ENCODE data around the gene ALKBH4.
A peak's percentile ranks its signal among the peaks of the same experiment; 100 is the strongest.
"Not testable (repeated sequence)": the region's sequence is repeated elsewhere in the genome, so short reads cannot be mapped to it uniquely, and the experiment has no call there.

The ALKBH4 gene

DNA sequence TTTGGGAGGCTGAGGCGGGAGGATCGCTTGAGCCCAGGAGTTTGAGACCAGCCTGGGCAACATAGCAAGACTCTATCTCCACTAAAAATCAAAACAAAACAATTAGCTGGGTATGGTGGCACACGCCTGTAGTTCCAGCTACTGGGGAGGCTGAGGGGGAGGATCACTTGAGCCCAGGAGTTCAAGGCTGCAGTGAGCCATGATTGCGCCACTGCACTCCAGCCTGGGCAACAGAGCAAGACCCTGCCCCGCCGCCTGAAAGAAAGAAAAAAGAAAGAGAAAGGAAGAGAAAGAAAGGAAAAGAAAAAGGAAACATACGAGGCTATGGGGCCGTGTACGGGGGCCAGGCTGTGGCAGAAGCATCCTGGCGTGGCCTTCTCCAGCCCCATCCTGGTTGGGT lies 9.7 kb downstream of the ALKBH4 start:
- DNase-seq (ENCODE audit: low spot score), result not testable (repeated sequence)

DNA sequence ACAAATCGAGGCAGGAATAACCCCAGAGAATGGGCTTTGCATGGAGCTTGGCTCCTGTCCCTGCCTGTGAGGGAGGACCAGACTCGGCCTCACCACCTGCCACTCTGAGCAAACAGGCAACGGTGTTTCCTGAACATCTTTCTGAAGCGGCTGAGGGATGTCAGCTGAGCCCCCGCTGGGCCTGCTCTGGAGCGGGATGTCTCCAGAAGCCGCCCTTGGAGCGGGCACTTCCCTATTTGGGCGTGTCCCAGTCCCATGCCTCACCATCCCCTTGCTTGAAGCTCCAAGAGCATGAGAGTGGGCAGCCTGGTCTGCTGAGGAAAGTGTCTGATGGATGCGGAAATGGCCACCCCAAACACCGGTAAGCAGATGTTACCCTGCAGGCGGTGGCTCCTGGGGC lies 10.2 kb downstream of the ALKBH4 start:
- DNase-seq (ENCODE audit: low spot score), result no peak

DNA sequence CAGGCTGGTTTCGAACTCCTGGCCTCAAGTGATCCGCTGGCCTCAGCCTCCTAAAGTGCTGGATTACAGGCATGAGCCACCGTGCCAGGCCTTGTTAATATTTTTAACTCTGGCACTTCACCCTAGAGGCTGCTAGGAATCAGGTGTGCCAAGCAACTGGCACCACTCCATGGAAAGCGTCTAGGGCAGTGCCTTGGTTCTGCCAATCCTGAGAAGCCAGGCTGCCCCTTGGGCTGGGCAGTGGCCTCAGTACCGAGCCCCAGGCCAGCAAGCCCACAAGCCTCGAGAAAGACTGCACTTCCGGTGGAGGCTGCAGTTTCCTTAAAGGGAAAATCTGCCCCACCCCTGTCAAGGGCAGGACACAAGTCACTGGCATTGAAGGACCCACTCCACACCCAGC lies 11.3 kb downstream of the ALKBH4 start:
- DNase-seq (ENCODE audit: low spot score), result no peak

DNA sequence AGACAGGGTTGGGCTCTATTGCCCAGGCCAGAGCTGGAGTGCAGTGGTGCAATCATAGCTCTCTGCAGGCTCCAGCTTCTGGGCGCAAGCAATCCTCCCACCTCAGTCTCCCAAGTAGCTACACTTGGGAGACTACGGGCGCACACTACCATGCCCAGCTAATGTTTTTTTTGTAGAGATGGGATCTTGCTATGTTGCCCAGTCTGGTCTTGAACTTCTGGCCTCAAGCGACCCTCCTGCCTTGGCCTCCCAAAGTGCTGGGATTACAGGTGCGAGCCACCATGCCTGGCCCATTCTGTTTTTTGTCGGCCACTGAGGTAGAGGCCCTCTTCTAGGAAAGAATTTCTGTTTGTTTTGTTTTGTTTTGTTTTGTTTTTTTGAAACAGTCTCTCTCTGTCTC lies 12.2 kb downstream of the ALKBH4 start:
- DNase-seq (ENCODE audit: low spot score), result no peak

DNA sequence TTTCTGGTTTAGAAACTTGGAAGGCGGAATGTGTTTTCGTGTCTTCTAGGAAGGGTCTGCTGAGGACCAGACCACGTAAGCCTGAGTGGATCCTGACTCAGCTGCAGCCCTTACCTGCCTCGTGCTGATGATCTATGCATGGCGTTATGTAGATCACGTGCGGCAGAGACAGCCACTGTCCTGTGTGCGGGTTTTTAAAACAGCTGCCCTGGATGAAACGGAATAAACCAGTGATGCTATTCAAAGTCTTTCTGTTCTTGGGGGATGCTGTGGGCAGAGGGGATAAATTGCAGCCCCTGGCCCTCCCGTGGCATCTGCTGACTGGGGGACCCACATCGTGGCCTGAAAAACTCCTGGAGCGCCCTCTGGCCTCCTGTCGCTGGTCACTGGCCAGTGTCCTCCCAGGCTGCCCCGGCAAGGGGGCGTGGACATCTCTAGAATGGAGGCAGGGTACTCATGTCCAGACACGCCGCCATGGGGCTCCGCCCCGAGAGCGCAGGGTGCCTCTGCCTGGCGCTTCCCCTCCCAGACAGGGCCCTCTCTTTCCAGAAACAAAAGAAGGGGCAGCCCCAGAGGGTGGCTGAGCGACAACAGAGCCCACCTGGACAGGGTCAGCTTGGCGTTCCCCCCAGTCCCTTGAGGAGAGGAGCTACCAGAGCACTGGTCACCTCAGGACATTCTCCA lies 13.2 kb downstream of the ALKBH4 start:
- DNase-seq (ENCODE audit: low spot score), result peak; percentile 48

DNA sequence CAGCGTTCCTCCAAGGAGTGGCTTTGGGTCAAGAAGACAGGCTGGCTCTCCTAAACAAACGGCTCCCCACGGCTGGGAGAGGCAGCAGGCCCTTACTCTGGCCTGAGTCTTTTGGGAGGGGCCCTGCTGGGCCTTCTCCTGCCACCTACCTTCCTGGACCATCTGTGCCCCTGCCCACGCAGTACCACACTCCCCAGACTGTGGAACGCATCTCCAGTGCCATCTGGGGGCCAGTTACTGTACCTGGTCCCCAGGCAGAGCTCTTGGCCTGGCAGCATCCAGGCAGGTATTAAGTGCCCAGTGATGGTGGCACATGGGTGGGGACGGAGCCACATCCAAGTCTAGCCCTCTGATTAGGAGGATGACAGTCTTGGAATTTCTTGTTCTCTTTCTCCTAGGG lies 14.4 kb downstream of the ALKBH4 start:
- no peak for DNase-seq (ENCODE audit: low spot score)

DNA sequence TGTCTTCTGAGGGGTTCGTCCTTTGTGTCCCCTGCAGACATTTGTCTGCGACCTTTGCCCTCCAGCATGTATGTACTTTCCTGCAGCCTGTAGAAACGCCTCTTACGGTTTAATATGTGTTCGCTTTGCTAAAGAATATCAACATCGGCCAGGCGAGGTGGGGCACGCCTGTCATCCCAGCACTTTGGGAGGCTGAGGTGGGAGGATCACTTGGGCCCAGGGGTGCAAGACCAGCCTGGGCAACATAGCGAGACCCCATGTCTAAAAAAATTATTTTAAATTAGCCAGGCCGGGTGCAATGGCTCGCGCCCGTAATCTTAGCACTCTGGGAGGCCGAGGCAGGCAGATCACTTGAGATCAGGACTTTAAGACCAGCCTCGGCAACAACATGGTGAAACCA lies 15.5 kb downstream of the ALKBH4 start:
- DNase-seq (ENCODE audit: low spot score), result no peak

DNA sequence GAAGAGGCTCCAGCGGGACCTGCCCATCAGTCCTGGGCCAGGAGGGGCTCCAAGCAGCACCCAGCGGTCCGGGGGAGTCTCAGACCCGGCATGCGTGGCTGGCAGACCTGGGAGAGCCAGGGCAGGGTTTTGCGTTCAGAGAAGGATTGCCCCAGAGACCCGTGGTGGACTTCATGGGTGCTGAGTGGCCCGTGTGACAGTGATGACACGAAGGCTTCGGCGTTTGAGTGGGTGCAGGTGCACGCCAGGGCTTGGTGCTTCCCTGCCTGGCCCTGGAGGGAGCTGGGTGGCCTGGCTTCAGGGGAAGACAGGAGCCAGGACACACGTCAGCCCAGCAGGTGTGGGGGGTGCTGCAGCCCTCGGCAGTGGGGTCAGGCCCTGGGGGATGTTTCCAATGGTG lies 17.4 kb downstream of the ALKBH4 start:
- no peak for DNase-seq (ENCODE audit: low spot score)

DNA sequence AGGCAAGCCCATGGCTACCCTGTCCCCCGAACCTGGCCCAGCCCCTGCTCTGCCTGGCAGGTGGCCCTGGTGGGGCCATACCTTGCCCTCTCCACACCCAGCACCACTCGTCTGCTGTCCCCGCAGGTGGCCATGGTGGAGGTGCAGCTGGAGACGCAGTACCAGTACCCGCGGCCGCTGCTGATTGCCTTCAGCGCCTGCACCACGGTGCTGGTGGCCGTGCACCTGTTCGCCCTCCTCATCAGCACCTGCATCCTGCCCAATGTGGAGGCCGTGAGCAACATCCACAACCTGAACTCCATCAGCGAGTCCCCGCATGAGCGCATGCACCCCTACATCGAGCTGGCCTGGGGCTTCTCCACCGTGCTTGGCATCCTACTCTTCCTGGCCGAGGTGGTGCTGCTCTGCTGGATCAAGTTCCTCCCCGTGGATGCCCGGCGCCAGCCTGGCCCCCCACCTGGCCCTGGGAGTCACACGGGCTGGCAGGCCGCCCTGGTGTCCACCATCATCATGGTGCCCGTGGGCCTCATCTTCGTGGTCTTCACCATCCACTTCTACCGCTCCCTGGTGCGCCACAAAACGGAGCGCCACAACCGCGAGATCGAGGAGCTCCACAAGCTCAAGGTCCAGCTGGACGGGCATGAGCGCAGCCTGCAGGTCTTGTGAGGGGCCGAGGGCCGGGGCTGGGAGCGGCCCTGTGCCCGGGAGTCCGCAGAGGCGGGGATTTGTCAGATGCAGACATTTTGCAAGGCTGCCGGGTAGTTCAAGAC lies 18.1 kb downstream of the ALKBH4 start:
- no peak for DNase-seq (ENCODE audit: low spot score)

DNA sequence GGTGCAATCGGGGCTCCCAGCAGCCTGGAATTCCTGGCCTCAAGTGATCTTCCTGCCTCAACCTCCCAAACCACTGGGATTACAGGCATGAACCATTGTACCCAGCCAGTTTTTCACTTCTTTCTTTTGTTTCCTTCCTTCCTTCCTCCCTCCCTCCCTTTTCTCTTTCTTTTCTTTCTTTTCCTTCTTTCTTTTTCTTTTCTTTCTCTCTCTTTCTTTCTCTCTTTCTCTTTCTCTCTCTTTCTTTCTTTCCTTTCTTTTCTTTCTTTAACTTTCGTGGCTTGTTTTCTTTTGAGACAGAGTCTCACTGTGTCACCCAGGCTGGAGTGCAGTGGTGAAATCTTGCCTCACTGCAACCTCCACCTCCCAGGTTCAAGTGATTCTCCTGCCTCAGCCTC lies 19.0 kb downstream of the ALKBH4 start:
- DNase-seq (ENCODE audit: low spot score), result no peak

DNA sequence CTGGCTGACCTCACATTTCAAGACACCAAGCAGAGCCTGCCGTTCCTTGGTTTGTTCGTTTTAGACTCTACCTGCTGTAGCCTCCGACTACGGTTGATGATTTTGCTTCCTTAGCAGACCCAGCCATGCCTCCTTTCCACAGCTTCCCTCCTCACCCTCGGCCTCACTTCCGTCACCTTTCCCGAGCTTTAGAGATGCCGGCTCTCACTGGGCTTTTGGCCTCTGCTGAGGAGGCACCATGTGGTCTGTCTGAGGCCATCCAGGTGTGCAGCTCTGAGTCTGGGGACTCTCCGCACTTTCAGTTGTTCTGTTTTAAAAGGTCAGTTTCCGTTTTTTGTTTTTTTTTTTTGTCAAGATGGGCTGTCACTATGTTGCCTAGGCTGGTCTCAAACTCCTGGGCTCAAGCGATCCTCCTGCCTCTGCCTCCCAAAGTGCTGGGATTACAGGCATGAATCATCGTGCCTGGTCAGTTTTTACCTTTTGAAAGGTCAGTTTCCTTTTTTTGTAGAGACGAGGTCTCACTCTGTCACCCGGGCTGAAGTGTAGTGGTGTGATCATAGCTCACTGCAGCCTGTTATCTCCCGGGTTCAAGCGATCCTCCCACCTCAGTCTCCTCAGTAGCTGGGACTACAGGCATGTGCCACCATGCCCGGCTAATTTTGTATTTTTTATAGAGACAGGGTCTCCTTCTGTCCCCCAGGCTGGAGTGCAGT lies 19.5 kb downstream of the ALKBH4 start:
- no peak for DNase-seq (ENCODE audit: low spot score)

DNA sequence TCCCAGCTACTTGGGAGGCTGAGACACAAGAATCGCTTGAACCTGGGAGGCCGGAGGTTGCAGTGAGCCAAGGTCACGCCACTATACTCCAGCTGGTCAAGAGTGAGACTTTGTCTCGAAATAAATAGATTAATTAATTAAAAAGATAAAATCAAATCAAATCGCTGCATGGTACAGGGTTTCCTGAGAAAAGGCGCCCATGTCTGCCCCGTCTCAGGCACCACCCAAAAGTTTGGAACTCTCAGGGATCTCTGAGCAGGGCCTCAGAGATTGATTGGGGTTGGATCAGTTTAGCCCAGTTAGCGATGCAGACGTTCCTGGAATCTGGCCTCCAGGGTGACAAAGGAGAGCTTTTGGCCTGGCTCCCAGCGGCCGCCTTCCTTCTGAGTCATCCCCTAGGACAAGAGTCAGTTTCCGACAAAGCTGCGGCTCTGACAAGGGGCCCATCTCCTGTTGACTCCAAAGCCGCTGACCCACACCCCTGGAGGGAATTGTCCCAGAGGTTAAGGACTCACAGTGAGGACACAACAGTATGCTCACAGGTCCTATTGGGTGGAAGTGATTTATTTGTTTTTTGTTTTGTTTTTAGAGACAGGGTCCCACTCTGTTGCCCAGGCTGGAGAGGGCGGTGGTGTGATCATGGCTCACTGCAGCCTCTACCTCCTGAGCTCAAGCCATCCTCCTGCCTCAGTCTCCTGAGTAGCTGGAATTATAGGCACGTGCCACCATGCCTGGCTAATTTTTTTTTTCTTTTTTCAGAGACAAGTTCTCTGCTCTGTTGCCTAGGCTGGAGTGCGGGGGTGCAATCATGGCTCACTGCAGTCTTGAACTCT lies 24.5 kb downstream of the ALKBH4 start:
- DNase-seq (ENCODE audit: low spot score), result peak; percentile 87

DNA sequence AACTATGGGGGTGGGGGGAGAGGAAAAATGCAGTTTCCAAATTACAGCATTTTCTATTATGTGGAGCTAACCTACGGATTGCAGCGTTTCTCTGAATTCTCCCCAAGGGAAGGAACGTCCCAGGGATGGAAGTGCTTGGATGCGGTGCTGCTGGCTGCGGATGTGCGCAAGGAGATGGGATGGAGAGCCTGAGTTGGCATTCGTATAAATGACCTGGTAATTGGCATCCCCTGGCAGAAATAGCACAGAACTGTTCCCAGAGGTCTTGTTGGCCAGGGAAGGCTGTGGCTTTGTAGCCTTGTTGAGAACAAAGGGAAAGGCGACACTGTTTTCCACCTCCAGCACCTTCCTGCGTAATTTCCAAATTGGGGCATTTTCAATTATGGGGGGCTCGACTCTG lies 28.5 kb downstream of the ALKBH4 start:
- no peak for DNase-seq (ENCODE audit: low spot score)

DNA sequence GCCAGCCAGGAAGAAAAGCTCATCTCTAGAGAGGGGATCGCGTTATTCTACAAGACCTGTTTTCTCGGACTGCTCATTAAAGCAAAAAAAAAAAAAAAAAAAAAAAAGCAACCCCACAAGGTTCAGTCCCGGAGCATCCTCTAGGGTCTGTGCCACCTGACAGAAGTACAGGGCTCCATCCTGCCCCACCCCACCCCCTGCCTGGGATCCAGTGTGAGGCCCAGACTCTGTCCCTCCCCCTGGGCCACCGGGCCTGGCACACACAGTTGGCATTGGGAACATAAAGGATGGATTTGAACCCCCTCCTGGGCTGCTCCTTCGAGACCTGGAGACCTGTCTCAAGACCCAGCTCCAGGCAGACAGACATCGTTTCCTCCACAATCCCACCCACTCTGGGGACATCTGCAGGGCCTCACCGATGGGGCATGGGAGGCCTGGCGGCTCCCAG lies 30.6 kb downstream of the ALKBH4 start:
- no peak for DNase-seq (ENCODE audit: low spot score)

DNA sequence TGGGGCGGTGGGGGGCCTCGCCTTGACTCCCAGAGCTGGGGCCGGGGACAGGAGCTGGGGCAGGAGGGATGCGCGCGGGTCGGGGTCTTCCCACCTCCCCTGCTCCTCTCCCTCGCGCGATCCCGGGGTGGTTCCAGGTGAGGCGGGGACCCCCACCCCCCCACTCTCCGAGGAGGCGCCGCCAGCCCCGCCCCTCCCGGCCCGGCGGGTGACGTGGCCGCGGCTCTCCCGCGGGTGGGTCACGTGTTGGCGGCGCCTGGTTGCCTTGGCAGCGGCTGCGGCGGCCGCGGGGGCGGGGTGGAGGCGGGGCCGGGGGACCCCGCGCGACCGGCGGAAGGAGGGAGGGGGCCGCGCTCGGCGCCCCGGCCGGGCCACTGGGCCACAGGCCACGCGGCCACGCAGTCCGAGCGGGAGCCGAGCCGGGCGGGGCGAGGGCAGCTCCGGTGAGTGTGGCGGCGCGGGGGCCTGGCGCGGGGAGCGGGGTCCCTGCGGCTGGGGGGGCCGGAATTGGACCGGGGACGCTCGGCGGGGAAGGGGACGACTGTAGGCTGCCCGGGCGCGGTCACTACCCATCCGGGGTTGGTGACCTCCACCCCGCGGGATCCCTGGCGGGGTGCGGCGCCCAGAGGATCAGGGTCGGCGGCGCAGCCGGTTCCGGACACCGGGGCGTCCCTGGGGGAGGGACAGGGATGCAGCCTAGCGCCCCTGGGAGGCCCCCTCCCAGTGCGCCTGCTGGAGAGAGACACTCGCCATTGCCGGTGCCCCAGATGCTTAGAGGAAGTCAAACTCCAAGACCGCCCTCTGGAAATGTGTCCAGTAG lies 31.2 kb downstream of the ALKBH4 start, which contains the start of gene ORAI2:
Gene ORAI2 (plus strand): TSS at position 357 of the 820 bp plus-strand sequence. CDS start 5,382 bp downstream, outside the sequence.
- peak; percentile 96 for DNase-seq (ENCODE audit: low spot score)

DNA sequence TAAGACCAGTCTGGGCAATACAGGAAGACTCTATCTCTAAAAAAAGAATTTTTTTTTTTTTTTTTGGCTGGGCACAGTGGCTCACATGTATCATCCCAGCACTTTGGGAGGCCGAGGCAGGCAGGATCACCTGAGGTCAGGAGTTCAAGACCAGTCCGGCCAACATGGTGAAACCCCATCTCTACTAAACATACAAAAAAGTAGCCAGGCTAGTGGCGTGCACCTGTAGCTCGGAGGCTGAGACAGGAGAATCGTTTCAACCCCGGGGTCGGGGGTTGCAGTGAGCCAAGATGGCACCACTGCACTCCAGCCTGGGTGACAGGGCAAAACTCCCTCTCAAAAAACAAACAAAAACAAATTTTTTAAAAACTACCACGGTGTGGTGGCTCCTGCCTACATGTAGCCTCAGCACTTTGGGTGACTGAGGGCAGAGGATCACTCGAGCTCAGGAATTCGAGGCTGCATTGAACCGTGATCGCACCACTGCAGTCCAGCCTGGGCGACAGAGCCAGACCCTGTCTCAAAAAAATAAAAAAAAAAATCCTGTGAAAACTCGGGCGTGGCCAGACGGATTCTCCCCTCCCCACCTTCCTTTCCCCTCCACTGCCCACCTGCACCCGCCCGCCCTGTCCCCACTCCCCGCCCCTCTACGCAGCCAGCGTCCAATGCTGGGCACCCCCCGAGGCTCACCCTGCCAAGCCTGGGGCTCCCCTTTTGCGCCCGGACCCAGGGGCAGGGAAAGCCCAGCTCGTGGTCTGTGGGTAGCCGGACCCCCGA lies 32.0 kb downstream of the ALKBH4 start:
- peak; percentile 33 for DNase-seq (ENCODE audit: low spot score)

DNA sequence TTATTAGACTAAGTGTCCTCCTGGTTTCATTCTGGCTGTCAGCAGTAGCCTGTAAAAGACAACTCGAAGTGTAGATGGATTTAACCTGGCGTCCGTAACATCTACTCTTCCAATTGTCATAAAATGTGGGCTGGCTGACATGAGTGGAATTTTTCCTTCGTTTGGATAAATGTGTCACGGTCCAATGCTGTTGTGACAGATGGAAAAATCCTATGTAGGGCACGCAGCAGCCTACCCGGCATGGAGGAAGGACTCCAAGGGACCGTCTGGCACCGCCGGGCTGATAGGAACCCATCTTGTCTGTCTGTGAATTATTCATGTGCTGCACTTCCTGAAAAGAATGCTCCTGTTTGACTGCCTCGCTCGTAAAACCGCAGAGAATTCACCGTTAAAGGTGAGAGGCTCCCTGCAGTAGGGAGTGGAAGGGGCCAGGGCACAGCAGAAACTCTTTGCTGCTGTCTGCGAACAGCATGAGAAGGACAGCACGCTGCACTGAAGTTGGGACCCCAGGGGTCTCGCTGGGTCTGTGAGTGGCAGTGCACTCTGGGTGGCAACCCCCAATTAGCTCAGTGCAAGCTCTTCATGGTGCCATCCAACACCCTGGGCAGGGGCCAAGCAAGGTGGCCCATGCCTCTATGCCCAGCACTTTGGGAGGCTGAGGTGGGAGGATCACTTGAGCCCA lies 32.9 kb downstream of the ALKBH4 start:
- DNase-seq (ENCODE audit: low spot score), result no peak

DNA sequence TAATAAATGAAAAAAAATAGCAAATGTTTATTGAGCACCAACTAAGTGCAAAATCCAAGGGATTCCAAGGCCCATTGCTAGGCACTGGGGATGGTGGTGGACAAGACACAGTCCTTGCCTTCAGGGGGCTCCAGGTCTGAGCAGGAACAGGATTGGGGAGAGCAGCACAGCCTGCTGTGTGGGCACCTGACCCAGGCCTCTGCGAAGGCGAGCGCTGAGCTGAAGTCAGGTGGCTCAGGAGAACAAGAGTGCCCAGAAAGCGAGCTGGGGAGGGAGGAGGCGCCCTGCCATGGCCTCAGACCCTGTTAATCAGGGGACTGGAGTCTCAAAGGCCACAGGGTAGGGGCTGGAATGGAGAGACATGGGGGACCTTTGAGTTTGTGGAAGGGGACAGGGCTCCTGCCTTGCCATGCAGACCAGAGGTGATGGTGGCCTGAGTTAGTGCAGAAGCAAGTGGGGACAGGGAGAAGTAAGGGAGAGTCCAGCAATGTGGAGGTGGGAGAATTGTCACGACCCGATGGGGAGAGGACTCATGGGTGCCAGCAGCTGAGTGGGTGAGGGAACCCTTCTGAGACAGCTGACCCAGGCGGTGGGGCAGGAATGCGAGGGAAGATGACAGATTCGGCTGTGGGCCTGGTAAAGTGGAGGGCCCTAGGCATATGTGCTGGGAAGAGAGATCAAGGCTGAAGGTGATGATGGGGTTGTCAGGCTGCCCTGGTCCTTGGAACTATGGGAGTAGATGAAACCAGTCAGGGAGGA lies 35.3 kb downstream of the ALKBH4 start:
- DNase-seq (ENCODE audit: low spot score), result no peak

DNA sequence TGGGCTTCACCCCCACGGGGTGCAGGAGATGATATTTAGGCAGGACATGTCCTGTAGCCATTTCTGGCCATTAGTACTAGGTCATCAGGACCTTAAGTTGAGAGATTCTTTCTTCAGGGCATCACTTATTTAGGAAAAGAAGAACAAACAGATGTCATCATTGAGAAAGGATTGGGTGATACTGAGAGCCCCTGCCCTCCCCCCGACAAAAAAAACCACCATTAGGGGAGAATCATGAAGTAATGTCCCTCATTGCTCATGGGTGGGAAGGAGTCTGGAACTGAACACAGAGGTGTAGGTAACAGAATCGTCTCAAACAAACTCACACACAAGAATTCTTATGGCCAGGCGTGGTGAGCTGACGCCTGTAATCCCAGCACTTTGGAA lies 37.7 kb downstream of the ALKBH4 start:
- no peak for DNase-seq (ENCODE audit: low spot score)

Data from AG20443 (cell line).